ENCODE measurements around the gene ABR.

ABR gene

GRCh38 chr17:1024076-1024475 is 155.7 kb downstream of the ABR start:
- no peak for DNase-seq

- no peak for DNase-seq
Measured at GRCh38 chr17:1022278-1023024, 157.3 kb downstream of the ABR start.

GRCh38 chr17:1021147-1021546 is 158.6 kb downstream of the ABR start:
- DNase-seq = no peak

GRCh38 chr17:1019451-1019850 is 160.3 kb downstream of the ABR start:
- no peak for DNase-seq

GRCh38 chr17:1018547-1018946 is 161.2 kb downstream of the ABR start:
- DNase-seq = no peak

GRCh38 chr17:1013729-1014090 is 166.1 kb downstream of the ABR start:
- no peak for DNase-seq

GRCh38 chr17:1012823-1013728 is 166.7 kb downstream of the ABR start:
- no peak for DNase-seq

- DNase-seq = no peak
Measured at GRCh38 chr17:1011760-1012735, 167.7 kb downstream of the ABR start.

GRCh38 chr17:1011138-1011537 is 168.6 kb downstream of the ABR start:
- DNase-seq = no peak

- no peak for DNase-seq
Measured at GRCh38 chr17:1010586-1010985, 169.2 kb downstream of the ABR start.

- no peak for DNase-seq
Measured at GRCh38 chr17:1010086-1010450, 169.7 kb downstream of the ABR start.

- no peak for DNase-seq
Measured at GRCh38 chr17:1009229-1010085, 170.3 kb downstream of the ABR start.

- no peak for DNase-seq
Measured at GRCh38 chr17:1008008-1008761, 171.6 kb downstream of the ABR start.

- DNase-seq = no peak
Measured at GRCh38 chr17:1007310-1008007, 172.3 kb downstream of the ABR start.

GRCh38 chr17:1006054-1006453 is 173.7 kb downstream of the ABR start:
- DNase-seq = no peak

- DNase-seq = no peak
Measured at GRCh38 chr17:1005361-1005946, 174.3 kb downstream of the ABR start.

- no peak for DNase-seq
Measured at GRCh38 chr17:1004769-1005295, 174.9 kb downstream of the ABR start.

- DNase-seq = no peak
Measured at GRCh38 chr17:1003972-1004768, 175.6 kb downstream of the ABR start.

- DNase-seq = no peak
Measured at GRCh38 chr17:1003633-1003971, 176.2 kb downstream of the ABR start.
